HCT116 (cell line): ENCODE data around the gene HBA2. TPM values are rescaled to one million over a fixed set of nuclear protein-coding genes. Genes with fewer than 3 reads are reported as not detected.
"Not testable (repeated sequence)": the region's sequence is repeated elsewhere in the genome, so short reads cannot be mapped to it uniquely, and the experiment has no call there.

Experiments used
- ATAC-seq: fragments of 200-7000 bp; cut with Tn5 transposase; 2 replicates; pipeline ENCODE4 v1.9.1; 2020; ENCODE audit warnings: mild to moderate bottlenecking, moderate library complexity
- BruUV-seq: library from RNA; stranded (reverse); fragments of 400-500 nt; replicated peaks from 2 replicates; lab custom pipeline; 2021; lab: Mats Ljungman, UMichigan
- CTCF ChIA-PET: fragments of 300-600 bp; sonication (Branson Sonifier 250); formaldehyde crosslinking; loops from one replicate; lab custom pipeline; 2021; ENCODE audit warnings: antibody characterized with exemption; lab: Charles Lee
- POLR2A ChIA-PET: fragments of 300-600, 350-600 bp; sonication (Branson Sonifier 250); formaldehyde crosslinking; loops from one replicate; lab custom pipeline; 2021; ENCODE audit warnings: antibody characterized with exemption; lab: Charles Lee
- RAD21 ChIA-PET, 2 experiments: fragments of 300-600 bp; sonication (Branson Sonifier 250); formaldehyde crosslinking; loops; one replicate each; lab custom pipeline; 2023; ENCODE audit warnings: low total read pairs in 2 of 2; ENCODE audit not compliant: uncharacterized antibody in 2 of 2, unreplicated experiment in 2 of 2, low non-redundant PET in 1 of 2; lab: Charles Lee
- DNase-seq: peaks from one replicate; pipeline ENCODE4 v3.0.0-alpha.2; 2010; ENCODE audit warnings: low read depth, low spot score
- H2AFZ ChIP-seq: fragments of 200-600 bp; shearing (Covaris generic), sonication (generic); 2 replicates; pipeline ENCODE4 v1.6.1; 2017; ENCODE audit warnings: low read depth, mixed run types, mixed read lengths, antibody characterized with exemption, low read length; ENCODE audit not compliant: poor library complexity, severe bottlenecking
- H3K27ac ChIP-seq: 2 replicates; pipeline ENCODE4 v1.5.1; 2012; ENCODE audit warnings: low read depth, low read length
- H3K27me3 ChIP-seq: fragments of 200-600 bp; sonication (generic); 2 replicates; pipeline ENCODE4 v1.6.1; 2016; ENCODE audit warnings: mixed run types, low read length, mixed read lengths; ENCODE audit not compliant: insufficient read depth
- H3K36me3 ChIP-seq, 2 experiments: fragments of 200-500 bp in 1 of 2; fragments of 200-600 bp in 1 of 2; sonication (Bioruptor generic) in 1 of 2; sonication (generic) in 1 of 2; 2 replicates each; pipeline versions ENCODE4 v1.5.1 to v1.6.1; 2014 to 2016; ENCODE audit warnings: low read length in 2 of 2, inconsistent platforms in 1 of 2, mixed read lengths in 1 of 2, mixed run types in 1 of 2; ENCODE audit not compliant: insufficient read depth in 2 of 2, control insufficient read depth in 1 of 2
- H3K4me1 ChIP-seq, 2 experiments: fragments of 200-600 bp in 1 of 2; sonication (generic) in 1 of 2; 2 replicates each; pipeline versions ENCODE4 v1.5.1 to v1.6.1; 2012 to 2017; ENCODE audit warnings: low read length in 2 of 2, inconsistent platforms in 1 of 2, mild to moderate bottlenecking in 1 of 2, mixed read lengths in 1 of 2, mixed run types in 1 of 2, moderate library complexity in 1 of 2; ENCODE audit not compliant: insufficient read depth in 2 of 2, control insufficient read depth in 1 of 2
- H3K4me2 ChIP-seq: fragments of 200-600 bp; sonication (generic); 2 replicates; pipeline ENCODE4 v1.6.1; 2017; ENCODE audit warnings: mixed run types, low read length, mixed read lengths
- H3K4me3 ChIP-seq, 2 experiments: fragments of 200-600 bp in 1 of 2; sonication (generic) in 1 of 2; replicated peaks in 1 of 2; 2 replicates each; pipeline ENCODE4 v1.5.1; 2011 to 2016; ENCODE audit warnings: low read length in 2 of 2, control low read depth in 1 of 2, low read depth in 1 of 2, mild to moderate bottlenecking in 1 of 2, mixed read lengths in 1 of 2, mixed run types in 1 of 2
- H3K79me2 ChIP-seq: fragments of 200-600 bp; sonication (generic); 2 replicates; pipeline ENCODE4 v1.6.1; 2017; ENCODE audit warnings: mild to moderate bottlenecking, mixed run types, low read length, moderate library complexity, mixed read lengths; ENCODE audit not compliant: insufficient read depth
- H3K9ac ChIP-seq: fragments of 200-600 bp; sonication (generic); 2 replicates; pipeline ENCODE4 v1.6.1; 2016; ENCODE audit warnings: low read length, mixed read lengths
- H3K9me2 ChIP-seq: fragments of 200-600 bp; sonication (generic), shearing (Covaris generic); 2 replicates; pipeline ENCODE4 v1.6.1; 2017; ENCODE audit warnings: mixed run types, mild to moderate bottlenecking, moderate library complexity; ENCODE audit not compliant: insufficient read depth
- H3K9me3 ChIP-seq, 2 experiments: fragments of 200-500 bp in 1 of 2; fragments of 200-600 bp in 1 of 2; sonication (Bioruptor generic) in 1 of 2; sonication (generic) in 1 of 2; 2 replicates each; pipeline ENCODE4 v1.6.1; 2014 to 2017; ENCODE audit warnings: low read length in 2 of 2, mixed read lengths in 2 of 2, inconsistent platforms in 1 of 2, low read depth in 1 of 2, mild to moderate bottlenecking in 1 of 2, mixed run types in 1 of 2, moderate library complexity in 1 of 2; ENCODE audit not compliant: control insufficient read depth in 1 of 2, insufficient read depth in 1 of 2
- H4K20me1 ChIP-seq: fragments of 200-600 bp; sonication (generic), shearing (Covaris generic); 2 replicates; pipeline ENCODE4 v1.6.1; 2017; ENCODE audit warnings: mixed run types, mild to moderate bottlenecking, moderate library complexity; ENCODE audit not compliant: insufficient read depth
- intact Hi-C: fragments of 100-400 bp; cut with micrococcal nuclease; formaldehyde crosslinking; loops from 2 replicates; pipeline ENCODE4 v1.10.0; 2022
- total RNA-seq: library from RNA; stranded (reverse); gene quantifications from one replicate; pipeline ENCODE4 v1.2.1, GENCODE V29; 2021; ENCODE audit not compliant: unreplicated experiment
- TF ChIP-seq, protein P1 (sequence below): IDR thresholded peaks from 2 replicates; pipeline ENCODE4 v1.6.1; 2011; ENCODE audit warnings: mild to moderate bottlenecking, low read length, moderate library complexity; ENCODE audit not compliant: insufficient replicate concordance; ENCODE audit errors: extremely low read depth

HBA2 gene
- total RNA-seq, 1 experiment from 2014 or later = 3.0 TPM

DNA sequence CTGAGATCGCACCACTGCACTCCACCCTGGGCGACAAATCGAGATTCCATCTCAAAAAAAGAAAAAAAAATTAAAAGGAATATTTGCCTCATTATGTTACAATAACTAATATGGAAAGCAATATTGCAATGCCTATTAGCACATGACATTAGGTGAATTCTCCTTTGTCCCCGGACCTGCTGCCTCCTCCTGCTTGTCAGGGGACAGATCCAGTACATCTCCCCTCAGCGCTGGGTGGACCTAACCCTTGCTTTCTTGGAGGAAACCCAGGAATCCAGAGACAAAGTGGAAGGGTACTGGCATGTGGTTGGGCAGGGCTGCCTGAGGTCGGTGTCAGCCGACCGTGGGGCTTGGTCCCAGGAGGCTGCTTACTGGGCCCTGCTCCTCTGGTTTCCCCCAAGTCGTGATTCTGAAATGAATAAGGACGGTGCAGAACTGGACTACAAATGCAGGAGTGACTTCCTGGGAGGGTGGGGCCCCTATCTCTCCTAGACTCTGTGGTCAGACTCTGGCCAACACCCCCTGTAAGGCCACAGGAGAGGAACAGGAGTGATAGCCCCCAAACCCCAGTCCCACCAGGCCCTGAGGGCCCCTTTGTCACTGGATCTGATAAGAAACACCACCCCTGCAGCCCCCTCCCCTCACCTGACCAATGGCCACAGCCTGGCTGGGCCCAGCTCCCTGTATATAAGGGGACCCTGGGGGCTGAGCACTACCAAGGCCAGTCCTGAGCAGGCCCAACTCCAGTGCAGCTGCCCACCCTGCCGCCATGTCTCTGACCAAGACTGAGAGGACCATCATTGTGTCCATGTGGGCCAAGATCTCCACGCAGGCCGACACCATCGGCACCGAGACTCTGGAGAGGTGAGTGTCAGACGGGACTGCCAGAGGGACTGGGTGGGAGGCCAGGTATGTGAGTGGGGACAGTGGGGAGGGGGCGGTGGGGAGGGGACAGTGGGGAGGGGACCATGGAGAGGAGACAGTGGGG lies 20.2 kb upstream of the HBA2 start, which contains the start of gene HBZ (continued):
- TF ChIP-seq, protein P1, sequence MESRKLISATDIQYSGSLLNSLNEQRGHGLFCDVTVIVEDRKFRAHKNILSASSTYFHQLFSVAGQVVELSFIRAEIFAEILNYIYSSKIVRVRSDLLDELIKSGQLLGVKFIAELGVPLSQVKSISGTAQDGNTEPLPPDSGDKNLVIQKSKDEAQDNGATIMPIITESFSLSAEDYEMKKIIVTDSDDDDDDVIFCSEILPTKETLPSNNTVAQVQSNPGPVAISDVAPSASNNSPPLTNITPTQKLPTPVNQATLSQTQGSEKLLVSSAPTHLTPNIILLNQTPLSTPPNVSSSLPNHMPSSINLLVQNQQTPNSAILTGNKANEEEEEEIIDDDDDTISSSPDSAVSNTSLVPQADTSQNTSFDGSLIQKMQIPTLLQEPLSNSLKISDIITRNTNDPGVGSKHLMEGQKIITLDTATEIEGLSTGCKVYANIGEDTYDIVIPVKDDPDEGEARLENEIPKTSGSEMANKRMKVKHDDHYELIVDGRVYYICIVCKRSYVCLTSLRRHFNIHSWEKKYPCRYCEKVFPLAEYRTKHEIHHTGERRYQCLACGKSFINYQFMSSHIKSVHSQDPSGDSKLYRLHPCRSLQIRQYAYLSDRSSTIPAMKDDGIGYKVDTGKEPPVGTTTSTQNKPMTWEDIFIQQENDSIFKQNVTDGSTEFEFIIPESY = no peak

DNA sequence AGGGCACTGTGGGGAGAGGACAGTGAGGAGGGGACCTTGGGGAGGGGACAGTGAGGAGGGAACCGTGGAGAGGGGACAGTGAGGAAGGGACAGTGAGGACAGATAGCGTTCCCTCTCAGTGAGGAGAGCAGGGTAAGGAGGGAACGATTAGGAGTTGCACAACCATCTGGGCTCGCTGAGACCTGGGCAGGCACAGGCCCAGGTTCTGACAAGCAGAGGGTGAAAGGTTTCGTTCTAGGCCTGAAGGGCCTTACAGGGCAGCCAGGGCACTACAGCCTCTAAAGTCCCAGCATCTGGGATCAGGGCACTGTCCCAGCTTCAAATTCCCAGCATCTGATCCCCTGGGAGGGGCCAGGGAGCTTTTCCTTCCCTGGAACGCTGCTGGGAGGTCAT lies 19.6 kb upstream of the HBA2 start:
- H3K36me3 ChIP-seq, H3K4me2 ChIP-seq, H4K20me1 ChIP-seq, H2AFZ ChIP-seq, DNase-seq, H3K9me3 ChIP-seq, H3K4me3 ChIP-seq, H3K27me3 ChIP-seq, H3K79me2 ChIP-seq, CTCF ChIA-PET, intact Hi-C loops, H3K27ac ChIP-seq, RAD21 ChIA-PET, BruUV-seq, H3K4me1 ChIP-seq, POLR2A ChIA-PET, H3K9me2 ChIP-seq, H3K9ac ChIP-seq: not testable (repeated sequence)
- ATAC-seq = peak; percentile 35; the same call in 1 of the 2 replicates

DNA sequence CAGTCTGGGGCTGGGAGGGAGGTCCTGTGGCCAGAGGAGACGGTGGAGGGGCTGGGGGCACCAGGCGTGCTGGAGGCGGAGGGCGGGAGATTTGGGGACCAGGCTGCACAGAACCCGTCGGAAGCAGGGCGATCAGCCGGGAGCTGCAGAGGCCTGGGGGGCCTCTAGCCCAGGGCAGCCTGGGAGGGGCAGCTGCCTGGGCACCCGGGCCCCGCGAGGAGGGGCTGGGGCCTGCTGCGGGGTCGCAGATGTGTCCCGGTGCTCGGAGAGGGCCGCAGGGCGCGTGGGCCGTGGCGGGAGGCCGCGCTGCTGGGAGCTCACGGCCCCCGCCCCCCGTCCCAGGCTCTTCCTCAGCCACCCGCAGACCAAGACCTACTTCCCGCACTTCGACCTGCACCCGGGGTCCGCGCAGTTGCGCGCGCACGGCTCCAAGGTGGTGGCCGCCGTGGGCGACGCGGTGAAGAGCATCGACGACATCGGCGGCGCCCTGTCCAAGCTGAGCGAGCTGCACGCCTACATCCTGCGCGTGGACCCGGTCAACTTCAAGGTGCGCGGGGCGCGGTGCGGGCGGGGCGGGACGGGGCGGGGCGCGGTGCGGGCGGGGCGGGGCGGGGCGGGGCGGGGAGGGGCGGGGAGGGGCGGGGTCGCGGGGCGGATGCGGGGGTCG lies 19.0 kb upstream of the HBA2 start:
- intact Hi-C loops, H3K4me2 ChIP-seq, H3K4me3 ChIP-seq, H4K20me1 ChIP-seq, POLR2A ChIA-PET, H3K9me3 ChIP-seq, RAD21 ChIA-PET, H3K36me3 ChIP-seq, CTCF ChIA-PET, H3K27ac ChIP-seq, DNase-seq, H3K27me3 ChIP-seq, H3K9me2 ChIP-seq, H3K4me1 ChIP-seq, BruUV-seq, H3K9ac ChIP-seq, H2AFZ ChIP-seq, H3K79me2 ChIP-seq: not testable (repeated sequence)
- ATAC-seq = peak; percentile 42
